ENCODE data around the gene SLCO6A1.
"Not testable (repeated sequence)": the region's sequence is repeated elsewhere in the genome, so short reads cannot be mapped to it uniquely, and the experiment has no call there.

DNA sequence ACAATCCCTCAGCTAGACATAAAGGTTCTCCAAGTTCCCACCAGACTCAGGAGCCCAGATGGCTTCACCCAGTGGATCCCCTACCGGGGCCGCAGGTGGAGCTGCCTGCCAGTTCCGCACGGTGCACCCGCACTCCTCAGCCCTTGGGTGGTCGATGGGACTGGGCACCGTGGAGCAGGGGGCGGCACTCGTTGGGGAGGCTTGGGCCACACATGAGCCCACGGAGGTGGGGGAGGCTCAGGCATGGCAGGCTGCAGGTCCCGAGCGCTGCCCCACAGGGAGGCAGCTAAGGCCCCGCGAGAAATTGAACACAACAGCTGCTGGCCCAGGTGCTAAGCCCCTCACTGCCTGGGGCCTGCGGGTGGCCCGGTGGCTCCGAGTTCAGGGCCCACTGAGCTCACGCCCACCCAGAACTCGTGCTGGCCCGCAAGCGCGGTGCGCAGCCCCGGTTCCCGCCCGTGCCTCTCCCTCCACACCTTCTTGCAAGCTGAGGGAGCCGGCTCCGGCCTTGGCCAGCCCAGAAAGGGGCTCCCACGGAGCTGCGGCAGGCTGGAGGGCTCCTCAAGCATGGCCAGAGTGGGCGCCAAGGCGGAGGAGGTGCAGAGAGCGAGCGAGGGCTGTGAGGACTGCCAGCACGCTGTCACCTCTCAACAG lies 7.4 kb downstream of the SLCO6A1 start:
- TF ChIP-seq CTCF (IDR thresholded peaks at IDR 0.05 in 8 of 11, conservative IDR thresholded peaks at IDR 0.05 in 3 of 11); POLR2A (IDR thresholded peaks at IDR 0.05); POLR2AphosphoS5 (IDR thresholded peaks at IDR 0.05): not testable (repeated sequence)

All from spleen (tissue), 7 donors.